C4-2B (cell line): ENCODE data around the gene LCN6.

Experiments
- ZFX ChIP-seq: fragments of 450-650 bp; IDR thresholded peaks from 2 replicates; pipeline ENCODE4 v1.6.1; 2017
- TF ChIP-seq, protein P1 (sequence below): fragments of 450-650 bp; conservative IDR thresholded peaks from 2 replicates; pipeline ENCODE4 v1.5.1; 2017; ENCODE audit warnings: mild to moderate bottlenecking

DNA sequence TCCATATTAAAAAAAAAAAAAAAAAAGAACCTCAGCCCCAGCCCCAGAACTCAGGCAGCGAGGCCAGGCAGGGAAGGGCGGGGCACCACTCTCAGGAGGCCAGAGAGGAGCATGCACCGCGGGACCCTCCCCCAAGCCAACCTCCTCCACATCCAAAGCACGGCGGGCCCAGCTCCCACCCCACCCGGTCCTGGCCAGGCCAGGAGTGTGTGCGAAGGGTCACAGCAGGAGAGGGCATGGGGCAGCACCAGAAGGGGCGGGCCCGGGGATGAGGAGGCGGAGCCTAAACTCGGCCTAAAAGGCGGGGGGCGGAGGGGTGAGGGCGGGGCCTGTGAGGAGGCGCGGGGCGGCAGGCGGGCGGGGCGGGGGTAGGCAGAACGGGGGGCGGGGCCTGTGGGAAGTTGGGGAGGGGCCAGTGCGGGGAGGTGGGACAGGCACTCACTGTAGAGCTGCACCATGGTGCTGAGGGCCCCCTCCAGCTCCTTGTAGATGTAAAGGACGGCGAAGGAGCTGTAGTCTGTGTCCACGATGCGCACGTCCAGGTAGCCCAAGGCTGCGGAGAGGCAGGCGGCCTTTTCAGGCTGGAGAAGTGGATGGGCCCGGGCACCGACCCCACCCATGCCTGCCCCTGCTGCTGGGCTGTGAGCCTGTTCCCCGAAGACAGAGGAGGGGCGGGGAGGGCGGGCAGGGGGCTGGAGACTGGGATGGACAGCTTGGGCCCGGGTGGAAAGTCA is 14.8 kb upstream of the LCN6 start:
- TF ChIP-seq, protein P1, sequence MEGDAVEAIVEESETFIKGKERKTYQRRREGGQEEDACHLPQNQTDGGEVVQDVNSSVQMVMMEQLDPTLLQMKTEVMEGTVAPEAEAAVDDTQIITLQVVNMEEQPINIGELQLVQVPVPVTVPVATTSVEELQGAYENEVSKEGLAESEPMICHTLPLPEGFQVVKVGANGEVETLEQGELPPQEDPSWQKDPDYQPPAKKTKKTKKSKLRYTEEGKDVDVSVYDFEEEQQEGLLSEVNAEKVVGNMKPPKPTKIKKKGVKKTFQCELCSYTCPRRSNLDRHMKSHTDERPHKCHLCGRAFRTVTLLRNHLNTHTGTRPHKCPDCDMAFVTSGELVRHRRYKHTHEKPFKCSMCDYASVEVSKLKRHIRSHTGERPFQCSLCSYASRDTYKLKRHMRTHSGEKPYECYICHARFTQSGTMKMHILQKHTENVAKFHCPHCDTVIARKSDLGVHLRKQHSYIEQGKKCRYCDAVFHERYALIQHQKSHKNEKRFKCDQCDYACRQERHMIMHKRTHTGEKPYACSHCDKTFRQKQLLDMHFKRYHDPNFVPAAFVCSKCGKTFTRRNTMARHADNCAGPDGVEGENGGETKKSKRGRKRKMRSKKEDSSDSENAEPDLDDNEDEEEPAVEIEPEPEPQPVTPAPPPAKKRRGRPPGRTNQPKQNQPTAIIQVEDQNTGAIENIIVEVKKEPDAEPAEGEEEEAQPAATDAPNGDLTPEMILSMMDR = no peak
- no peak for TF ChIP-seq ZFX
